DMS153 treated with DMSO at 0.1 percent for 48 hours (cell line): ENCODE results near the gene OVCH1.
"Not testable (repeated sequence)": the region's sequence is repeated elsewhere in the genome, so short reads cannot be mapped to it uniquely, and the experiment has no call there.

Experiments
- DNase-seq: peaks from one replicate; lab custom pipeline; 2025; ENCODE audit not compliant: unreplicated experiment; lab: John Stamatoyannopoulos, UW

The OVCH1 gene

GRCh38 chr12:29505122-29505521 is 7.6 kb upstream of the OVCH1 start:
- no peak for DNase-seq

DNA sequence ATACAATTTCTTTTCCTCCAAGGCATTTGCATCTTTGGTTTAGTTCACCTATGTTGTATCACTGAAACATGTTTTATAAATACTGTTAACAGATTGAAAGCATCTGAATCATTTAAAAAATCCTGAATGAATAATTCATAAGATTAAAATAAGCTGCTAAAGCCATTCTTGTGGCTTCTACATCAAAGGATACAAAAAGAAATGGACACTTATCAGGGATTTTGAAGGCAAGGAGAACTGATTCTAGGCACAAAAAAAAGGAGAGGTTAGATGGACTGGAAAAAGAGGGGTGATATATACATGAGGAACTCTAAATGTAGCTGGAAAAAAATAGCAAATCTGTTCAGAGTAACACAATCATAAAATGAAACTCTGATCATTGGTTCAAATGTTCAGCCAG is 5.8 kb upstream of the OVCH1 start:
- DNase-seq = no peak

GRCh38 chr12:29499235-29499634 is 1.7 kb upstream of the OVCH1 start:
- DNase-seq = no peak

DNA sequence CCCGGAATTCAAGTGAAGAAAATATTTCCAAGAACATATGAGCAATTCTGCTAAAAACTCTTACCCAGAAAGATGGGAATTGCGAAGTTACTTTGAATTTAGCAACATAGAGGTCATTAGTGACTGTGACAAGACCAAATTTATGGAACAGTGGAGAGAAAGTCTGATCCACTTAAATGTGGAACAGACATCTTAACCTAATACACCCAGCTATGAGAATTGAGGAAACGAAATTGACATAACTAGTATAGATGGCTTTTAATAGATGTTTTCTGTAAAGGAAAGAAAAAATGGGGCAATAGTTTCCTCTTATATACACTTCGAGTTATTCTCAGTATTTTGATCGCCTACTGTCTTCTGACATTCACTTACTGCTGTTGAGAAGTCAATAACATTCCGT is 4.6 kb downstream of the OVCH1 start:
- DNase-seq = no peak

- no peak for DNase-seq
Measured at GRCh38 chr12:29486972-29487371, 10.5 kb downstream of the OVCH1 start.

DNA sequence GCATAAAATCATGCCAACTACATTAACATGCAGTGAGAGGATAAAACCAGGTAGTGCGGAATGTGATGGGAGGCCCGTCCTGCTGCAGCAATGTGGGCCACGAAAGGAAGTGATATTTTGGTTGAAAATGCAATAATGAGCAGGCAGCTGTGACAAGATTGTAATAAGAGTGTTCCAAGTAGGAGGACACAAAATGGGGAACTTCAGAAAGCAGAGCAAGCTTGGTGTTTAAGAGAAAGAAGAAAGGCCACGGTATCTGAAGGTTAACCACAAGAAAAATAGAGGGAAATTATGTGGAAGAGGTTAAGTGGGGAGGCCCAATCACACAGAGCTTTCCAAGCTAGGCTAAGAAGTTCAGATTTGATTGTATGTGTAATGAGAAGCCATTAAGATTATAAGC is 34.3 kb downstream of the OVCH1 start:
- no peak for DNase-seq

- no peak for DNase-seq
Measured at GRCh38 chr12:29460082-29460481, 37.4 kb downstream of the OVCH1 start.

- DNase-seq = no peak
Measured at GRCh38 chr12:29455087-29455486, 42.4 kb downstream of the OVCH1 start.

DNA sequence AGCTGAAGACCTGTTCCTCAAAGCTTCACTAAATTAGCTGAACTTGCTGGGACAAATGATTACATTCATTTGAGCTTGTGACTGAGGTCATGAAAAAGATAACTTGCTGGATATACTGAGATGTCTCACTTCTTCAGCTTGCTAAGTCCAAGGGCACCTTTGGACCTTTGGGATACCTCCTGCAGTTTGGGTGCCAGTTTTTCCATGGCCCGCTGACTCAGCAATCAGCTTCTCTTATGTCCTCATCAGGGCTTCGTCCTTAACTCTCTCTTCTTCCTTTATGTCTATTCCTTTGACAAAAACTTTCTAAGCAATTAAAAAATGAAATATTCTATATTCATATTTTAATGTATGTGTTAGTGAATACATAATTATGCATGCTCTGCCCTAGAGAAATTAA is 45.6 kb downstream of the OVCH1 start:
- no peak for DNase-seq

DNA sequence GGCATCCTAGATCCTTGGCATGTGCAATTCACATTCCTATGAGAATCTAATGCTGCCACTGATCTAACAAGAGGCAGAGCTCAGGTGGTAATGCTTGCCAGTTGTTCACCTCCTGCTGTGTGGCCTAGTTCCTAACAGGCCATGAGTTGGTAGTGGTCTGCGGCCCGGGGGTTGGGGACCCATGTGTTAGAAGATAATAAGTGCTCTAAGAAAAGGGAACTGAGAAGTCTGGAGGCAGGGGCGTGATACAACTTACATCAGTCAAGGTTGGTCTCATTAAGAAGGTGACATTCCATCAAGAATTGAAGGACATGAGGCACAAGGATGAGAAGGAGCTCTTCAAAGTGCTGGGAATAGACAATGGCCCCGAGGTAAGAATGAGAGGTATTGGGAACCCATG is 49.3 kb downstream of the OVCH1 start:
- no peak for DNase-seq

GRCh38 chr12:29447285-29447975 is 50.1 kb downstream of the OVCH1 start:
- DNase-seq = no peak

DNA sequence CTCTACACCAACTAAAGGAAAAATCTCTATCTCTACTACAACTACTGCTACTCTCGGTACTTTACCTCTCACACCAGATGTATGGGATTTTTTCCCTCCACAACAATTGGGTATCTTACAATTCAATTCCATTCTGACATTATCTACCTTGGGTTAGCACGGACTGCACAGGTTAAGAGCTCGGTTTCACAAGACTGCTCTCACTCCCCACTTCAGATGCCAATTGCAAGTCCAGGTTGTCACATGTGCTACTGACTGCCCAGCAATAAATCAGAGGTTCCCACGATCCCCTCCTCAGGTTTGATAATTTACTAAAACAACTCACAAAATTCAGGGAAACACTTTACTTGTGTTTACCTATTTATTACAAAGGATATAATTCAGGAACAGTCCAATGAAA is 58.0 kb downstream of the OVCH1 start:
- DNase-seq = no peak

DNA sequence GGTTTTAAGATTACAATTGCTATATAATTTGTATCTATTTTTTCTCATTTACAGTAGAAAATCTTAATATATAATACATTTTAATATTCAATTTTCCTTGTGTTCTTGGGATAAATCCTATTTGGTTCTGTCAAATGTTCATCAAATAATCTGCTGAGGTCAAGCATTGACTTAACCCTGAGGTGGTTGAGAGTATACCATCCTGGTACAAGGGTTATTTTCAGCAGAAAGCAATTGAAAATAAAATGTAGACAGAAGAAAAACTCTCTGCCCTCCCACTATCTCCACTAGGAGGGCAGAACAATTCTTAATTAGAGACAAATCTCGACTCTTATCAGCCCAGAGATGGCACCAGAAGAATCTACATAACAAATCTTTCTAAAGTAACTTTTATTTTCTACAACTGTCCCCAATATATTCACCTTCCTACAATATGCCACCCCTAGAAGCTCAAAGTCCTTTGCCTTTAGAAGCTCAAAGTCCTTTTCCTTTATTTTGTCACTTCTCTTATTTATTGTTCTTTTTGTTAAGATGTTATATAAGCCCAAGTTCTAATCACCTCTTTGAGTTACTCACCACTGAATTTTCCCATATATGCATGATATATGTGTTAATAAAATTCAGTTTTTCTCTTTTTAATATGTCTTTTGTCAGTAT is 58.6 kb downstream of the OVCH1 start:
- DNase-seq = no peak

DNA sequence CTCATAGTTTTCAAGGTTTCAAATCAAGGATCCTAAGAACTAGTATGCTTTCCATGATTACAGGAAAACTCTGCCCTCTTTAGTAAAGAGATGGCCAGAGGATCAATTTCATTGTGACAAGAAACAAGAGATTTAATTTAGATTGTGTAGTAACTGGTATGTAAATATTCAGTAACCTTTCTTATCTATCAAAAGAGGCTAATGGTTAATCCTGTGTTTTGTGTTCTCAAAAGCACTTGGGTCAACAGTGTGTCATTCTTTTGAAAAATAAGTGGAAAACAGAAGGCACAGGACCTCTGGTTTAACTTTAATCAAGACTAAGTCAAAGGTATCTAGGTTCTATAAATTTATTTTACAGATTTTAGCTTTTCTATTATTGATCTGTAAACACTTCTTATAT is 59.9 kb downstream of the OVCH1 start:
- DNase-seq = no peak

- DNase-seq = not testable (repeated sequence)
Measured at GRCh38 chr12:29436815-29437214, 60.7 kb downstream of the OVCH1 start.

- DNase-seq = no peak
Measured at GRCh38 chr12:29431513-29431912, 66.0 kb downstream of the OVCH1 start.

GRCh38 chr12:29430716-29431044 is 66.8 kb downstream of the OVCH1 start:
- no peak for DNase-seq

GRCh38 chr12:29429999-29430715 is 67.3 kb downstream of the OVCH1 start:
- DNase-seq = no peak

GRCh38 chr12:29428633-29429032 is 68.9 kb downstream of the OVCH1 start:
- DNase-seq = no peak

DNA sequence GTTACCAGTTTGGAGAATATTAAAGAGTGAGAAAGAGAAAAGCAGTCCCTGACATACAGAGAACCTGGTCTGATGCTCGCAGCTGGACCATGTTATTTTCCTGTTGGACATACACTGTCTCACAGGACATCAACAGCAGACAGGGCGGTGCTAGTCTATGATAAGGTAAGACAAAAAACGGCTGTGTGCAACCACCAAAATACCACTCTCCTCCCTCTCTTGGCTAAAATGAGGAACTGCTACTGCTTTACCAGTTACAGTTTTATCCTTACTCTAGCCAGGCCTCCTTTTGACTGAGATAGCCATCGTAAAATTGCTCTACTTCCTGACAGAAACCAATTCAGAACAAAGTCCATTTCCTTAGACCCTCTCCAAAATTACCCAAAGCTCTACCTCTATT is 69.5 kb downstream of the OVCH1 start:
- DNase-seq = no peak

GRCh38 chr12:29426498-29426897 is 71.0 kb downstream of the OVCH1 start:
- DNase-seq = no peak

DNA sequence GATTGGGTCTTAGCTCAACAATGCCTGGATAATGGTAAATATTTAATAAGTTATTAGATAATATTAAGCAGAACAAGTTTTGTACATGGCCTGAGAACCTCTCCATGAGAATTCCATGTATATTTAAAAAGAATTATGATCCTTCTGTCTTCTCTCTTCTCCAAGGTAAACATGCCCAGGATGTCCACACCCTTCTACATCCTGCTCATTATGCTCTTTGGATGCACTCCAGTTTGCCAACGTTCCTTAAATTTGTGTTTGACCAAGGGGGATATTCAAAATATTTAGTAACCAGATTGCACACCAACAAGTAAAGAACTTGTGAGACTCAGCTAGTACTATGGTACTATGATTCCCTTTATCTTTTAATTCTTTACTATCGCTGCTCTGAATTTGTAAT is 71.8 kb downstream of the OVCH1 start:
- DNase-seq = no peak
